Smooth muscle cell (in vitro differentiated cells): ENCODE measurements around the gene CPEB4. TPM values are rescaled to one million over a fixed set of nuclear protein-coding genes. Genes with fewer than 3 reads are reported as not detected.

ENCODE experiments used
- DNase-seq: peaks from one replicate; lab custom pipeline; 2025; ENCODE audit not compliant: unreplicated experiment; lab: John Stamatoyannopoulos, UW
- H2AFZ ChIP-seq: fragments of 200-600 bp; sonication (generic); 2 replicates; pipeline ENCODE4 v1.6.0; 2016; ENCODE audit warnings: antibody characterized with exemption, low read depth, mild to moderate bottlenecking
- H3F3A ChIP-seq: fragments of 200-600 bp; sonication (generic); 2 replicates; pipeline ENCODE4 v1.6.0; 2017; ENCODE audit warnings: antibody characterized with exemption, low read depth
- H3K27ac ChIP-seq: fragments of 200-600 bp; sonication (generic); 2 replicates; pipeline ENCODE4 v1.5.1; 2016; ENCODE audit warnings: low read depth, mild to moderate bottlenecking
- H3K27me3 ChIP-seq: fragments of 200-600 bp; sonication (generic); 2 replicates; pipeline ENCODE4 v1.6.1; 2016; ENCODE audit warnings: low read depth, mild to moderate bottlenecking
- H3K36me3 ChIP-seq: fragments of 200-600 bp; sonication (generic); 2 replicates; pipeline ENCODE4 v1.5.1; 2016; ENCODE audit warnings: low read depth
- H3K4me1 ChIP-seq: fragments of 200-600 bp; sonication (generic); 2 replicates; pipeline ENCODE4 v1.5.1; 2016; ENCODE audit warnings: low read depth
- H3K4me2 ChIP-seq: fragments of 200-600 bp; sonication (generic); 2 replicates; pipeline ENCODE4 v1.6.0; 2016; ENCODE audit warnings: mild to moderate bottlenecking
- H3K4me3 ChIP-seq: fragments of 200-600 bp; sonication (generic); 2 replicates; pipeline ENCODE4 v1.5.1; 2016; ENCODE audit warnings: mild to moderate bottlenecking
- H3K79me2 ChIP-seq: fragments of 200-600 bp; sonication (generic); 2 replicates; pipeline ENCODE4 v1.6.0; 2016; ENCODE audit warnings: low read depth, mild to moderate bottlenecking
- H3K9ac ChIP-seq: fragments of 200-600 bp; sonication (generic); 2 replicates; pipeline ENCODE4 v1.6.0; 2016; ENCODE audit warnings: low read depth
- H3K9me3 ChIP-seq: fragments of 200-600 bp; sonication (generic); replicated peaks from 2 replicates; pipeline ENCODE4 v1.5.1; 2016; ENCODE audit warnings: low read depth
- H4K20me1 ChIP-seq: fragments of 200-600 bp; sonication (generic); 2 replicates; pipeline ENCODE4 v1.6.0; 2016; ENCODE audit warnings: low read depth
- CTCF ChIP-seq: fragments of 200-600 bp; sonication (generic); IDR thresholded peaks from 2 replicates; pipeline ENCODE4 v1.5.1; 2017; ENCODE audit warnings: borderline replicate concordance, mild to moderate bottlenecking, antibody characterized with exemption; ENCODE audit not compliant: insufficient read depth, poor library complexity, severe bottlenecking
- WGBS: methylation state at CpG from one replicate; pipeline ENCODE4 v1.1.7; 2016; ENCODE audit warnings: low lambda C conversion rate; 5-methylcytosine and 5-hydroxymethylcytosine counted together
- polyA plus RNA-seq: library from polyadenylated mRNA; unstranded; fragments of >200 nt; fragmentation: Nextera tagmentation; extraction: Ambion mirVana; gene quantifications from 2 replicates; pipeline ENCODE4 v1.2.1, GENCODE V29; 2016
- total RNA-seq: library from RNA; depleted of rRNA; stranded (reverse); fragments of >200 nt; gene quantifications from 2 replicates; pipeline ENCODE4 v1.2.3, GENCODE V29; 2014

The CPEB4 gene
- total and polyA plus RNA-seq, 2 experiments from 2014 or later, result 5.1 to 38.5 TPM

GRCh38 chr5:173913686-173914321 is 25.7 kb downstream of the CPEB4 start:
- Histone ChIP-seq H4K20me1 (peaks cover 24% of the 10 kb centered on the region), H3K27me3 (no peaks in the 10 kb centered on the region), H3K4me1 (peaks cover 3% of the 10 kb centered on the region), H3K4me3 (no peak overlapping the region), H3K9me3 (no peaks in the 10 kb centered on the region), H3F3A (peaks cover 4% of the 10 kb centered on the region), H3K27ac (no peak overlapping the region), H3K79me2 (peaks cover 15% of the 10 kb centered on the region), H3K36me3 (no peaks in the 10 kb centered on the region), H3K9ac (no peak overlapping the region), H3K4me2 (no peak overlapping the region), H2AFZ (no peak overlapping the region)
- no peak for TF ChIP-seq CTCF
- 91% methylated on average over 4 of the region's 4 CpGs for WGBS
- DNase-seq, result no peak

- Histone ChIP-seq H2AFZ (no peak overlapping the region), H3K4me2 (no peak overlapping the region), H3K9ac (no peak overlapping the region), H3F3A (peaks cover 4% of the 10 kb centered on the region), H3K36me3 (no peaks in the 10 kb centered on the region), H3K9me3 (no peaks in the 10 kb centered on the region), H3K27ac (no peak overlapping the region), H3K4me1 (peaks cover 18% of the 10 kb centered on the region), H3K4me3 (no peak overlapping the region), H3K79me2 (peaks cover 29% of the 10 kb centered on the region), H3K27me3 (no peaks in the 10 kb centered on the region), H4K20me1 (peaks cover 11% of the 10 kb centered on the region)
- no peak for TF ChIP-seq CTCF
- 60% methylated on average over 7 of the region's 7 CpGs for WGBS
- no peak for DNase-seq
Measured at GRCh38 chr5:173915310-173916014, 27.3 kb downstream of the CPEB4 start.

GRCh38 chr5:173916233-173916632 is 28.1 kb downstream of the CPEB4 start:
- Histone ChIP-seq H4K20me1 (peaks cover 11% of the 10 kb centered on the region), H2AFZ (no peak overlapping the region), H3K4me2 (no peak overlapping the region), H3K4me3 (no peak overlapping the region), H3K36me3 (no peaks in the 10 kb centered on the region), H3K4me1 (peaks cover 23% of the 10 kb centered on the region), H3K27ac (no peak overlapping the region), H3F3A (peaks cover 4% of the 10 kb centered on the region), H3K79me2 (peaks cover 37% of the 10 kb centered on the region), H3K9me3 (no peaks in the 10 kb centered on the region), H3K27me3 (no peaks in the 10 kb centered on the region), H3K9ac (no peak overlapping the region)
- WGBS, result 76% methylated on average over 3 of the region's 3 CpGs
- no peak for DNase-seq
- TF ChIP-seq CTCF, result no peak
